PC-9 (cell line): ENCODE data around the gene MSH3.

Experiments
- CTCF ChIP-seq: fragments of 200-600 bp; sonication (generic); conservative IDR thresholded peaks from 2 replicates; pipeline ENCODE4 v1.6.1; 2017; ENCODE audit warnings: mixed run types, antibody characterized with exemption, mild to moderate bottlenecking, moderate library complexity
- EZH2 ChIP-seq: fragments of 200-600 bp; sonication (generic); IDR thresholded peaks from 2 replicates; pipeline ENCODE4 v1.8.0; 2017; ENCODE audit warnings: antibody characterized with exemption, low read depth

DNA sequence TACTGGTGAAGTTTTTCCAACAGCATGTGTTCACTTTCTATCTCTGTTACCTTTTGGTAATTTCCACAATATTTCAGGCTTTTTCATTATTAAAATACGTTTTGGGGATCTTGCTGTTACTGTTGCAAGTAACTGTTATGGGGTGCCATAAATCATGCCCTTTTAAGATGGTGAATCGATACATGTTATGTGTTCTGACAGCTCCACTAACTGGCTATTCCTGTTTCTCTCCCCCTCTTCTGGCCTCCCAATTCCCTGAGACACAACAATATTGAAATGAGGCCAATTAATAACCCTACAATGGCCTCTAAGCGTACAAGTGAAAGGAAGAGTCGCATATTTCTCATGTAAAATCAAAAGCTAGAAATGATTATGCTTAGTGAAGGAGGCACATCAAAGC is 13.1 kb upstream of the MSH3 start:
- no peak for TF ChIP-seq CTCF
- no peak for TF ChIP-seq EZH2
